Smooth muscle cell (in vitro differentiated cells): ENCODE results near the gene SEMA4D. TPM values are rescaled to one million over a fixed set of nuclear protein-coding genes. Genes with fewer than 3 reads are reported as not detected.

Experiments used
- DNase-seq: peaks from one replicate; lab custom pipeline; 2025; ENCODE audit not compliant: unreplicated experiment; lab: John Stamatoyannopoulos, UW
- H2AFZ ChIP-seq: fragments of 200-600 bp; sonication (generic); 2 replicates; pipeline ENCODE4 v1.6.0; 2016; ENCODE audit warnings: antibody characterized with exemption, low read depth, mild to moderate bottlenecking
- H3F3A ChIP-seq: fragments of 200-600 bp; sonication (generic); 2 replicates; pipeline ENCODE4 v1.6.0; 2017; ENCODE audit warnings: antibody characterized with exemption, low read depth
- H3K27ac ChIP-seq: fragments of 200-600 bp; sonication (generic); 2 replicates; pipeline ENCODE4 v1.5.1; 2016; ENCODE audit warnings: low read depth, mild to moderate bottlenecking
- H3K27me3 ChIP-seq: fragments of 200-600 bp; sonication (generic); 2 replicates; pipeline ENCODE4 v1.6.1; 2016; ENCODE audit warnings: low read depth, mild to moderate bottlenecking
- H3K36me3 ChIP-seq: fragments of 200-600 bp; sonication (generic); 2 replicates; pipeline ENCODE4 v1.5.1; 2016; ENCODE audit warnings: low read depth
- H3K4me1 ChIP-seq: fragments of 200-600 bp; sonication (generic); 2 replicates; pipeline ENCODE4 v1.5.1; 2016; ENCODE audit warnings: low read depth
- H3K4me2 ChIP-seq: fragments of 200-600 bp; sonication (generic); 2 replicates; pipeline ENCODE4 v1.6.0; 2016; ENCODE audit warnings: mild to moderate bottlenecking
- H3K4me3 ChIP-seq: fragments of 200-600 bp; sonication (generic); 2 replicates; pipeline ENCODE4 v1.5.1; 2016; ENCODE audit warnings: mild to moderate bottlenecking
- H3K79me2 ChIP-seq: fragments of 200-600 bp; sonication (generic); 2 replicates; pipeline ENCODE4 v1.6.0; 2016; ENCODE audit warnings: low read depth, mild to moderate bottlenecking
- H3K9ac ChIP-seq: fragments of 200-600 bp; sonication (generic); 2 replicates; pipeline ENCODE4 v1.6.0; 2016; ENCODE audit warnings: low read depth
- H3K9me3 ChIP-seq: fragments of 200-600 bp; sonication (generic); replicated peaks from 2 replicates; pipeline ENCODE4 v1.5.1; 2016; ENCODE audit warnings: low read depth
- H4K20me1 ChIP-seq: fragments of 200-600 bp; sonication (generic); 2 replicates; pipeline ENCODE4 v1.6.0; 2016; ENCODE audit warnings: low read depth
- WGBS: methylation state at CpG from one replicate; pipeline ENCODE4 v1.1.7; 2016; ENCODE audit warnings: low lambda C conversion rate; 5-methylcytosine and 5-hydroxymethylcytosine counted together
- polyA plus RNA-seq: library from polyadenylated mRNA; unstranded; fragments of >200 nt; fragmentation: Nextera tagmentation; extraction: Ambion mirVana; gene quantifications from 2 replicates; pipeline ENCODE4 v1.2.1, GENCODE V29; 2016
- total RNA-seq: library from RNA; depleted of rRNA; stranded (reverse); fragments of >200 nt; gene quantifications from 2 replicates; pipeline ENCODE4 v1.2.3, GENCODE V29; 2014
- TF ChIP-seq, protein P1 (sequence below): fragments of 200-600 bp; sonication (generic); IDR thresholded peaks from 2 replicates; pipeline ENCODE4 v1.5.1; 2017; ENCODE audit warnings: borderline replicate concordance, mild to moderate bottlenecking, antibody characterized with exemption; ENCODE audit not compliant: insufficient read depth, poor library complexity, severe bottlenecking

The SEMA4D gene
- total and polyA plus RNA-seq, 2 experiments from 2014 or later, result 0.63 to 2.7 TPM

DNA sequence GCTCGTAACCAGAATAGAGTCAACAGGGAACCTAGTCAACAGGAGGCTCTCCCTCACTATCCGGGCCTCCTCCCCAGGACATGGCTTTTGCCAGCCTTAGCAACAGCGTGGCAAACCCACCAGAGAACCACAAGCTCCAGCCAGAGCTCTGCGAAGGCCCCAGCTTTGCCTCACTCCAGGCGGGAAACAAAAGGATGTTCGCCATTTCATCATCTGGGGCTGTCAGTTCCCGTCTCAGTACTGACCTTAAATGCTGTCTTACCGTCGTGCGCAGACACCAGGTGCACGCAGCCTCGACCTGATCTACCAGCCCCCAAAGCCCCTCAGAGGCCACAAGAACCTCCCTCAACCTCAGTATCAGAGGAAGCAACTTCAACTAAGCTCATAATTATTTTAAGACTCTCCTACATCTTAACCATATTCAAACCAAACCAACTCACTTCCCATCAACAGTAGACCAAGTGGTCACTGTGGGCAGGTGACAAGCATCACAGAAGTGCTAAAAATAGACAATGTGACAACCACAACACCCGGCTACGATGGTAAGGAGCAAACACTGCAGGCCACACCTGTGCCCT is 71.4 kb downstream of the SEMA4D start:
- Histone ChIP-seq H2AFZ (no peak overlapping the region), H3K9me3 (no peaks in the 10 kb centered on the region), H3K4me3 (no peak overlapping the region), H3F3A (no peaks in the 10 kb centered on the region), H4K20me1 (no peaks in the 10 kb centered on the region), H3K27me3 (no peaks in the 10 kb centered on the region), H3K79me2 (no peaks in the 10 kb centered on the region), H3K36me3 (no peaks in the 10 kb centered on the region), H3K4me2 (no peak overlapping the region), H3K9ac (no peak overlapping the region), H3K27ac (no peak overlapping the region), H3K4me1 (no peaks in the 10 kb centered on the region)
- no peak for DNase-seq
- TF ChIP-seq, protein P1, sequence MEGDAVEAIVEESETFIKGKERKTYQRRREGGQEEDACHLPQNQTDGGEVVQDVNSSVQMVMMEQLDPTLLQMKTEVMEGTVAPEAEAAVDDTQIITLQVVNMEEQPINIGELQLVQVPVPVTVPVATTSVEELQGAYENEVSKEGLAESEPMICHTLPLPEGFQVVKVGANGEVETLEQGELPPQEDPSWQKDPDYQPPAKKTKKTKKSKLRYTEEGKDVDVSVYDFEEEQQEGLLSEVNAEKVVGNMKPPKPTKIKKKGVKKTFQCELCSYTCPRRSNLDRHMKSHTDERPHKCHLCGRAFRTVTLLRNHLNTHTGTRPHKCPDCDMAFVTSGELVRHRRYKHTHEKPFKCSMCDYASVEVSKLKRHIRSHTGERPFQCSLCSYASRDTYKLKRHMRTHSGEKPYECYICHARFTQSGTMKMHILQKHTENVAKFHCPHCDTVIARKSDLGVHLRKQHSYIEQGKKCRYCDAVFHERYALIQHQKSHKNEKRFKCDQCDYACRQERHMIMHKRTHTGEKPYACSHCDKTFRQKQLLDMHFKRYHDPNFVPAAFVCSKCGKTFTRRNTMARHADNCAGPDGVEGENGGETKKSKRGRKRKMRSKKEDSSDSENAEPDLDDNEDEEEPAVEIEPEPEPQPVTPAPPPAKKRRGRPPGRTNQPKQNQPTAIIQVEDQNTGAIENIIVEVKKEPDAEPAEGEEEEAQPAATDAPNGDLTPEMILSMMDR, result no peak
- 76% methylated on average over 14 of the region's 14 CpGs for WGBS

DNA sequence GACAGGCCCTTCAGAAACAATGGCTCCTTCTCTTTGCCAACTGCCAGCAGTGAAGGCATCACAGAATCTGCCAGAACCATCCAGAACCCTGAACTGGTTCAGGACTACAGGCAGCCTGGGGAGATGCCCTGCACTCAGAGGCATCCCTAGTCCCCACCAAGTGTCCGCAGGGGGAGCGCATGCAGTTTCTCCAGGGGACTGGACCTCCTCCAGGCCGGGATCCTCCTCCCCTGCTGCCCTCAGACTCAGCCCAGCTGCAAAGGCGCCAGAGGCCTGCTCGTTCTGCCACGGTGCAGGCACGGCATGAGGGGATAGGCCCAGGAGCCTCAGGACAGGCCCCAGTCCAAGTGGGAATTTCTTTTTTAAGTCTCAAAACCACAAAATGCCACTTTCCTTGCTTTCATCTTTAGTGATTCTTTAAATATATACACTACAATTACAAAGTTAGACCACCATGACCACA is 72.0 kb downstream of the SEMA4D start:
- Histone ChIP-seq H4K20me1 (no peaks in the 10 kb centered on the region), H3K27ac (peak overlapping the region; percentile 24), H3K36me3 (no peaks in the 10 kb centered on the region), H3K4me3 (no peak overlapping the region), H3K4me2 (peak overlapping the region; percentile 17), H3K9me3 (no peaks in the 10 kb centered on the region), H3K9ac (no peak overlapping the region), H3K27me3 (no peaks in the 10 kb centered on the region), H3K4me1 (no peaks in the 10 kb centered on the region), H3K79me2 (no peaks in the 10 kb centered on the region), H2AFZ (no peak overlapping the region), H3F3A (no peaks in the 10 kb centered on the region)
- WGBS, result 70% methylated on average over 7 of the region's 7 CpGs
- no peak for DNase-seq
- TF ChIP-seq, protein P1, result no peak

DNA sequence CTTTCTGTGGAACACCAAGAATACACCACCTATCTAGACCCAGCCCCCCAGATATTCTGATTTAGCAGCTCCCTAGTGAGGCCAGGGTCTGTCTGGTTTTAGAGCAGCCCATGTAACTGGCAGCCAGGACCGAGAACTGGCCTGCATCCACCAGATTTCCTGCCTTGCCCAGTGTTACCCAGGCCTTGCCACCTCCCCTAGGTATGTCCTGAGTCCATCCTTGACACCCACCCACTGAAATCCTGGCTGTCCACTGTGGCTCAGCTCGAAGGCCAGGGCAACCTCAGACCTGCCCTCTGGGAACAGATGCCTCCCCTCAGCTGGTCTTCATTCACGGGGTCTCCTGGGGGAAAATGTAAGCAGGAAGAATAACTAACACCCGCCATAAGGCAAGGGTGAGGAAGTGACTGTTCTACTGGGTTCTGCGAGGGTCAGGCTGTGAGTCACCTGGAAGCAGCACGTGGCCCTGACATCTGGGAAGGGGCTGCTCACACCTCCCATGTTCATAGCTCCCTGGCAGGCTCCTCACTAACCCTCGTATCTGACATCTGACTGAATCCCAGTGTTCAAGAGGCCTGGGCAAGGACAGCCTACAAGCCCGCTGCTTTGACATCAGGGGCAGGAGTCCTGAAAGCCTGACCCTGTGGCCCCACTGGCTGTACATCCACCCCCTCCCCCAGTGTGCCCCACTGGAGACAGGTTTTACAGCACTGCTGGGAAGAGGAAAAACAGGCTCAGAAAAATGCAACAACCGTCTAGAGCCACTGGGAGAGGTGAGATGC is 72.7 kb downstream of the SEMA4D start:
- Histone ChIP-seq H3K27me3 (no peaks in the 10 kb centered on the region), H3K9ac (no peak overlapping the region), H3K4me1 (no peaks in the 10 kb centered on the region), H3K4me3 (no peak overlapping the region), H2AFZ (no peak overlapping the region), H3K9me3 (no peaks in the 10 kb centered on the region), H4K20me1 (no peaks in the 10 kb centered on the region), H3K36me3 (no peaks in the 10 kb centered on the region), H3F3A (no peaks in the 10 kb centered on the region), H3K27ac (peak overlapping the region; percentile 24), H3K4me2 (no peak overlapping the region), H3K79me2 (no peaks in the 10 kb centered on the region)
- WGBS, result 62% methylated on average over 9 of the region's 9 CpGs
- DNase-seq, result no peak
- TF ChIP-seq, protein P1, result no peak
